NB4 (cell line): ENCODE data around the gene N4BP2L2.

ENCODE experiments used
- MYC ChIP-seq: IDR thresholded peaks from 2 replicates; pipeline ENCODE4 v1.6.1; 2011; ENCODE audit warnings: low read depth, low read length
- POLR2A ChIP-seq: IDR thresholded peaks from 2 replicates; pipeline ENCODE4 v1.6.1; 2011; ENCODE audit warnings: mild to moderate bottlenecking; ENCODE audit not compliant: insufficient read length; ENCODE audit errors: extremely low read depth
- TF ChIP-seq, protein P1 (sequence below): IDR thresholded peaks from one replicate; pipeline ENCODE4 v1.5.1; 2012; ENCODE audit warnings: low read depth, low read length
- TF ChIP-seq, protein P2 (sequence below): IDR thresholded peaks from 2 replicates; pipeline ENCODE4 v1.6.1; 2011; ENCODE audit warnings: low read depth, low read length

DNA sequence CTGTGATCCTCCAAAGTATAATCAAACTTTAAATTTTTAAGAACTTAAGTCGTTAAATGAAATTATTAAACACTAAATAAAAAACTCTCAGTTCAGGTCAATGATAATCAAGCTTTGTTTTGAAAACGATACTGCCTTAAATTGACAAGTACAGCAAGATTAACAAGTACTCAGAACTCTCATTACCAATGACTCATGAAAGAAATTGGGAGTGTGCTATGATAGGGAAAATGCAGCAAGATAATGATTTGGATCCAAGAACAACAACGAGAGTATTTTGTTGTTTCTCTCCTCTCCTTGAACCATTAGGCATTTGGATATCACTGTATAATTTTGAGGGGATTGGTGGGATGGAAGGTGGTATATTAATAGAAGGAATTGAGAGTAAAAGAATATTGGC, 10.2 kb downstream of the N4BP2L2 start:
- no peak for TF ChIP-seq POLR2A
- TF ChIP-seq, protein P1, sequence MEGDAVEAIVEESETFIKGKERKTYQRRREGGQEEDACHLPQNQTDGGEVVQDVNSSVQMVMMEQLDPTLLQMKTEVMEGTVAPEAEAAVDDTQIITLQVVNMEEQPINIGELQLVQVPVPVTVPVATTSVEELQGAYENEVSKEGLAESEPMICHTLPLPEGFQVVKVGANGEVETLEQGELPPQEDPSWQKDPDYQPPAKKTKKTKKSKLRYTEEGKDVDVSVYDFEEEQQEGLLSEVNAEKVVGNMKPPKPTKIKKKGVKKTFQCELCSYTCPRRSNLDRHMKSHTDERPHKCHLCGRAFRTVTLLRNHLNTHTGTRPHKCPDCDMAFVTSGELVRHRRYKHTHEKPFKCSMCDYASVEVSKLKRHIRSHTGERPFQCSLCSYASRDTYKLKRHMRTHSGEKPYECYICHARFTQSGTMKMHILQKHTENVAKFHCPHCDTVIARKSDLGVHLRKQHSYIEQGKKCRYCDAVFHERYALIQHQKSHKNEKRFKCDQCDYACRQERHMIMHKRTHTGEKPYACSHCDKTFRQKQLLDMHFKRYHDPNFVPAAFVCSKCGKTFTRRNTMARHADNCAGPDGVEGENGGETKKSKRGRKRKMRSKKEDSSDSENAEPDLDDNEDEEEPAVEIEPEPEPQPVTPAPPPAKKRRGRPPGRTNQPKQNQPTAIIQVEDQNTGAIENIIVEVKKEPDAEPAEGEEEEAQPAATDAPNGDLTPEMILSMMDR, result no peak
- TF ChIP-seq, protein P2, sequence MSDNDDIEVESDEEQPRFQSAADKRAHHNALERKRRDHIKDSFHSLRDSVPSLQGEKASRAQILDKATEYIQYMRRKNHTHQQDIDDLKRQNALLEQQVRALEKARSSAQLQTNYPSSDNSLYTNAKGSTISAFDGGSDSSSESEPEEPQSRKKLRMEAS, result no peak
- TF ChIP-seq MYC, result no peak
